ENCODE results near the gene GAS2. TPM values are rescaled to one million over a fixed set of nuclear protein-coding genes. Genes with fewer than 3 reads are reported as not detected.

The GAS2 gene
- polyA plus RNA-seq, 2 of the 4 experiments (the other 2 are of a cell fraction), result 0.84 to 1.0 TPM

Small RNA genes lying within 50 kb of the gene (small RNA-seq; reads per million reads assigned to genes)
- 0.58 to 130 (median 59.5) reads per million in 6 experiments for gene RNA5SP338

Other genes starting within 250 kb of the GAS2 start
- gene FANCF, start 40.8 kb upstream of the GAS2 start, polyA plus RNA-seq (2011; rRNA removed), result 10.2 and 11.1 TPM in 2 replicates
- 8.9 to 10.9 TPM (median 10.3 TPM) in 3 replicates for gene FANCF, start 40.8 kb upstream of the GAS2 start, polyA plus RNA-seq (2017; fragmentation: RNase III; extraction: RNeasy Plus Mini Kit Qiagen cat#74134 plus additional on column Dnase treatment)
- 13.9 and 19.5 TPM in 2 replicates for gene SVIP, start 163.2 kb downstream of the GAS2 start, polyA plus RNA-seq (2011; rRNA removed)
- gene SVIP, start 163.2 kb downstream of the GAS2 start, polyA plus RNA-seq (2017; fragmentation: RNase III; extraction: RNeasy Plus Mini Kit Qiagen cat#74134 plus additional on column Dnase treatment), result 9.0 to 10.5 TPM (median 9.1 TPM) in 3 replicates
- gene CCDC179, start 193.9 kb downstream of the GAS2 start, polyA plus RNA-seq (2011; rRNA removed), result not detected in 2 replicates
- not detected in 3 replicates for gene CCDC179, start 193.9 kb downstream of the GAS2 start, polyA plus RNA-seq (2017; fragmentation: RNase III; extraction: RNeasy Plus Mini Kit Qiagen cat#74134 plus additional on column Dnase treatment)

Data from A549 (cell line).